GM21360 (cell line): ENCODE results near the gene KMT2D.

Experiments
- ATAC-seq: cut with Tn5 transposase; IDR thresholded peaks from one replicate; pipeline ENCODE4 v1.9.1; 2021; ENCODE audit warnings: mild to moderate bottlenecking, moderate library complexity; ENCODE audit not compliant: unreplicated experiment

Gene KMT2D

DNA sequence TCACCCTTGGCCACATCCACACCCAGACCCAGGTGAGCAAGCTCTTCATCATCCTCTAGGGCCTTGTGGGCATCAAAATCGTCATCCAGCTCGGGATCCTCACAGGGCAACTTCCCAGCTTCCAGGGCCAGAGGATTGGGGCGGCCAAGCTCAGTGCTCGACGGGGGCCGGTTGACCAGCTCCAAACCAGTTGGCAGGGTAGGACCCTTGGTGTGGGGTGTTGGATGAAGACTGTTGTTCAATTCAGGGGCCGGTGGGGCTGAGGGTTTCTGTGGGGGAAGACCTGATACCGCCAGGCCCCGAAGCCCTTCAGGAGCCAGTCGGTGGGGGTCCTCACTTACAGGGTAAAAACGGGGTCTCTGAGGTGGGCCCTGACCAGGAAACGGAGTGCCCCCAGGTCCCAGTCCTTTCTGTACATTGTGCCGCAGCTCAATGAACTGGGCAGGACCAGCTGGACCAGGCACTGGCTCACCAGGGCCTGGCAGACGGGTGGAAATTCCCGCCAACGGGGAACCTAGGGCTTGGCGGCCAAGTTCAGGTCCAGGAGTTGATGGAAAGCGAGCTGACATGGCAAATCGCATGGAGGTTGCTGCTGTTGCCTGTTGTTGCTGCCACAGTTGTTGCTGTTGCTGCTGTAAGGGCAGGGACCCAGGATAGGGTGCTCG, 22.2 kb downstream of the KMT2D start:
- ATAC-seq, result no peak

GRCh38 chr12:49037947-49038237, 22.7 kb downstream of the KMT2D start:
- ATAC-seq, result no peak

DNA sequence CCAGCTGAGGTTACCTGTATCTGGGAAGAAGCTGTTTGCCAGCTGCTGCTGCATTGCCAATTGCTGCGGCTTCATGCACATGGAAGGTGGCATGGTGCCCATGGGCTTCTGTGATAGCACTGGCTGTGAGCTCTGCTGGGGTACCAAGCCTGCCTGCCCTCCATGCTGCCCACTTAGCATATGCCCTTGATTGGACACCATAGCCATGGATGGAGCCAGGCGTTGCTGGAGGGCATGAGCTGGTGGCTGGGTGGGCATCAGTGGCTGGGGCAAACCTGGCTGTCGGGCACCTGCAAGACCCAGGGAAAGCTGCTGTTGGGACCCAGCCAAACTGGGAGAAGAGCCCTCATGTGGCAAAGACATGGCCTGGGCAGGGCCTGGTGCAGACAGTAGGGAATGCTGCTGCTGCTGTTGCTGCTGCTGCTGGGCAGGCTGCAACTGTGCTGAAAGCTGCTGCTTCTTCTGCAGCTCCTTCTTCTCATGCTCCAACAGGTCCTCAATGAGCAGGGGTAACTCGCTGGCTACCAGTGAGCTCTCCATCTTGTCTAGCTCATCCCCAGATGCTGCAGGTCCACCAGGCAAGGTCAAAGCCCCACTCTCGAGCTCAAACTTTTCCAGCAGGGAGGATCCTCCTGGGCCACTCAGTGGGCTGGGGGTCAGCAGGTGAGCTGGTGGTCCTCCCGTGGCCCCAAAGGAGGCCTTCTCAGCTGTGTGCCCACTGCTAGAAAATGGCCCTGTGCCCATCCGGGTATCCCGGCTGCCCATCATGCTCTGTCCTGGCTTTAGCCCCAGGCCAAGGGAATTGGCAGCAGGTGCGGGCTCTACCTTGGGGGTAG, 23.3 kb downstream of the KMT2D start:
- ATAC-seq, result no peak

- no peak for ATAC-seq
Measured at GRCh38 chr12:49036029-49036428, 24.6 kb downstream of the KMT2D start.

DNA sequence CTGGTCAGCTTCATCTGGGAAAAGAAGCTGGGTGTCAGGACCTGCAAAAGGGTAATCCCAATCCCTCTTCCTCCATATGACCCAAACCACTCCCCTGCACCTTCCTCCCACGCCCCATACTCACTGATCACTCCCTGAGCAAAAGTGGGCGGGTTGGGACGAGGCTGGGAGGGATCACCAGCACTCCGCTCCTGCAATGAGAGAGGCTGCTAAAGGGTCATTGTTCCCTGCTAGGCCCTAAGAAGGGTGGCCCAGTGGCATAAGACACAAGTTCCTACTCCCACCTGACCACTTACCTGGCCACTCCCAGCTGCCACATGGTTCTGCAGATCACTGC, 26.3 kb downstream of the KMT2D start:
- ATAC-seq, result no peak

DNA sequence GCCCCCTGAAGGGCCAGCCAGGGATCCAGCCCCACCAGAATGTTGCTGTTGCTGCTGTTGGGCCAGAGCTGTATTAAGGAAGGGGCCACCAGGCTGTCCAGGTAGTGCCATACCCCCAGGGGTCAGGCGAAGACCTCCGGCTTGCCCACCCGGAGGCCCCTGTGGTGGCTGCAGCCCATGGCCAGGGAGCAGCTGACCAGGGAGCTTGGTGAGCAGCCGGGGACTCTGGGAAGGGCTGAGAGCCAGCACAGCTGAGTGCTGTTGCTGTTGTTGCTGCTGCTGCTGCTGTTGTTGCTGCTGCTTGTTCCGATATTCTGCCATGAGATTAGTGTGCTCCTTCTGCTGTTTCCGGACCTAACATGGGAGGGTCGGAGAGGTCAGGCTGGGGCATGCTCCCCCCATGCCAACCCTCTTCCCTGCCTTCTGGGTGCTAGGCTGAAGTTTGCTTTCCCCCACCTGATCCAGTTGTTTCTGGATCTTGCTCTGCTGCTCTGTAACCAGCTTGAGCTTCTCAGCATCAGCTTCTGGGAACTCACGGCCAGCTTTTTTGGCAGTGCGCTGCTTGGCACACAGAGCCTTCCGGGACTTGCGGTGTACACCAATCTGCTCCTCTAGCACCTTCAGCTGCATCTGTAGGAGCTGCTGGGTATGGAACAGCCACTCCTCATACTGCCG, 26.8 kb downstream of the KMT2D start:
- no peak for ATAC-seq

DNA sequence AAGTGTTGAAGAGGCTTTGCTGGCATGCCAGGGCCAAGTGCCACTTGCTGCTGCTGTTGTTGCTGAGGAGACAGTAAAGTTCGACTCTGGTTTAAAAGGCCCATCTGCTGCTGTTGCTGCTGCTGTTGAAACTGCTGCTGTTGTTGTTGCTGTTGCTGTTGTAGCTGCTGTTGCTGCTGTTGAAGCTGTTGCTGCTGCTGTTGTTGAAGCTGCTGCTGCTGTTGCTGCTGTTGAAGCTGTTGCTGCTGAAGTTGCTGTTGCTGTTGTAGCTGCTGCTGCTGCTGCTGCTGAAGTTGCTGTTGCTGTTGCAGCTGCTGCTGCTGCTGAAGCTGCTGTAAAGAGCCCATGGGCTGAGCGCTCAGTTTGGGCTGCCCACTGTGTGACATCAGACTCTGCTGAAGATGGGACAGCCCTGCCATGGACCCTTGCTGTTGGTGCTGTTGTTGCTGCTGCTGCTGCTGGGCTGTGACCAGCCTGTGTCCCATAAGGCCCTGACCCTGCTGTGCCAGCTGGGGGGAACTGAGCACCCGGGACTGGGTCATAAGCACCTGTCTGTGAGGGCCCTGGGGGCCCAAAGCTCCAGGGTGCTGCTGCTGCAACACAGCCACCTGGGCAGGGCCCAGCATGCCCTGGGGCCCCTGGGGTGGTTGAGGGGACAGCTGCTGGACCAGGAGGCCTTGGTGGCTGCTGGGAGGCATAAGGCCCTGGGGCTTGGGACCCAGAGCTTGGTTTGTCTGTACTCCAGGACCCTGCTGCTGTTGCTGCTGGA, 27.7 kb downstream of the KMT2D start:
- no peak for ATAC-seq

DNA sequence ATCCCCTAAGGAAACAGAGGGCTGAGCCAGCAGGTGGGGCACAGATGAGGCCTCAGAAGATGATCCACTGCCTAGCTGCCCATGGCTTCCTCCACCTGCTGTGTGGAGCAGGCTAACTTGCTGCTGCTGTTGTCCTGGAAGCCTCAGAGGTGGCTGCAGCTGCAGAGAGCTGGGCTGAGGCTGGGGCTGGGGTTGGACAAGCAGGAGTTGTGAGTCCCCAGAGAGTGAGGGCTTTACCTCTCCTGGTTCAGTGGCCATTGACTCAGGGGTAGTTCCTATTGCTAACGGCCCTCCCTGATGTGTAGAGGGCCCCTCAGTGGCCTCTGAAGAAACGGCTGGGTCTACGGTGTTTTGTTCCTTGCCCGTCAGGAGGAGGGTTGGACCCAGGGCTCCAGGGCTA, 28.3 kb downstream of the KMT2D start:
- ATAC-seq, result no peak

DNA sequence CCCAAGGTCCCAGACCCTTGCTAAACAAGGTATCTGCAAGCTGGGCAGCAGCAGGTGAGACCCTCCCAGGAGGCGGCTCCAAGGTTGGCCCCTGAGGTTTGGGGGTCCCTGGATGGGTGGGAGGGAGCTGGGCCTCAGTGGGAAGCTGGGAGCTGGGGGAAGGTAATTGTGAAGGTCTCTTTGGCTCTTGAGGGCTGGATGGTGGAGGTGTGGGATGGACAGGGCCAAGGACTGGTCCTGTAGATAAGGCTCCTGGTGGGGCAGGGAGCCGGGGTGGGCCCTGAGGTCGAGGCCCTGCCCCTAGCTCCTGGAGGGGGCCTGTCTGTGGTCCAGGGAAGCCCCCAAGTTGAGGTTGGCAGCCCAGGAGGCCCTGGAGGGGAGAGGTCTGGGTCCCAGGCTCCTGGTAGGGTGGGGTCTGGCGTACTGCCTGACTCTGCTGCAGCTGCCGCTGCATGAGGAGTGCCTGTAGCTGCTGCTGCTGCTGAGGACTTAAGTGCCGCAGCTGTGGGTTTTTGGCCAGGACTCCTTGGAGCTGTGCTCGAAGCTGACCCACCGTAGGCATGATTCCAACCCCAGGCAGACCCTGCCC, 28.9 kb downstream of the KMT2D start:
- no peak for ATAC-seq

GRCh38 chr12:49030714-49031572, 29.7 kb downstream of the KMT2D start:
- no peak for ATAC-seq

GRCh38 chr12:49030119-49030518, 30.5 kb downstream of the KMT2D start:
- ATAC-seq, result no peak

DNA sequence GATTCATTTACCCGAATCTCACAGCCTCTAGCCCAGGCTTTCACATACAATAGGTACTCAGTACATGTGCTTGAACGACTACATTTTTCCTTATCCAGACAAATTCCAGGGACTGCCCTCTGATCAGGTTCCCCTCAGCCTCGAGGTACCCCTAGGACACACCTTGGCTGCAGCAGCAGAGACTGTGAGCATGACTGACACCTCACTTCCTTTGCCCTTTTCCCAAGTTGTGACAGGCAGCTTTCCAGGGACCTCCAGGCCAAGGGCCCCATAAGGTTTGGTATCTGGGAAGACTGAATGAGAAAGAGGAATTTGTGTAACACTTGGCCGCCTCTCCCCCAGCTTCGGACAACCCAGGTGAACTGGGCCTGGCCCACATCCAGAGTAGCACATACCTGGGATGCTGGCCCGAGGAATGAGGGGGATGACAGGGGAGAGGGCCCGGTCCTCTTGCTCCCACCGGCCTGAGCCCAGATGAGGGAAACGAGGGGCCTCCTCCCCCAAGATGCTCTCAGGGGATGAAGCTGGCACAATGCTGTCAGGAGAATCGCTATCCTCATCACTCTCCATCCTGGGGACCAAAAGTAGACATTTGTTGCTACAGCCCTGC, 31.8 kb downstream of the KMT2D start:
- no peak for ATAC-seq

GRCh38 chr12:49027846-49028555, 32.6 kb downstream of the KMT2D start:
- ATAC-seq, result no peak

DNA sequence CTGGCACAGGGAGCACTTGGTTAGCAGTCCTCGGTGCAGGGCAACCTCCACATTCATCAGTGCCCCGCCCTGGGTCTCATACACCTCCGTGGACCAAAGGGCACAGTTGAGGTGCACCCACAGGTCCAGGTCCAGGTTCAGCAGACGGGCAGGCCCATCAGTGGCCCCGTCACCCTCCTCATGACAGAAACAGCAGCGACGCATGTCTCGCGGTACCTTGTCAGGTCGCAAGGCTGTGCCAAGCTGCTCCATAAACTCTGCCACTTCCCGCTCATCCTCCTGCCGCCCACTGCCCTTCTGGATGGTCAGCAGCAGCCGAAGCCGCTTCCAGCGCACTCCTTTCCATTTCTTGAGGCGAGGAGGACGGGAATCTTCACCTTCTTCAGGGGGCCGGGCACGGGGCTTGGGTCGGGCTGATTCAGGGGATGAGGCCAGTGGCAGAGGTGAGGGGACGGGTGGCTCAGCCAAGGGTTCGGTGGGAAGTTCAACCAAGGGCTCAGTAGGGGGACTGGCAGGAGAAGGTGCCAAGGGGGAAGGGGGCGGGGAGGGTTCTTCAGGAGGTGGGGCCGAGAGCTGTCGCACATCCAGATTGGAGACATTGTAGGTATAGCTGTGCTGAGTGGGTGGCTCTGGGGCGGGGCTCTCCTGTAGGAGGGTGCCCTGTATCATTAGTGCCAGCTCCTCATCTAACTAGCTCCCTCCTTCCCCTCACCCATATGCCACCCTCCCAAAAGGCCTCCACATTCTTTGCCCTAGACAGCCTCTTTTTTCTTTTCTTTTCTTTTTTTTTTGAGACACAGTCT, 33.7 kb downstream of the KMT2D start:
- no peak for ATAC-seq

GRCh38 chr12:49026101-49026500, 34.5 kb downstream of the KMT2D start:
- no peak for ATAC-seq

- ATAC-seq, result no peak
Measured at GRCh38 chr12:49025463-49025862, 35.1 kb downstream of the KMT2D start.

- ATAC-seq, result no peak
Measured at GRCh38 chr12:49024543-49024942, 36.1 kb downstream of the KMT2D start.

DNA sequence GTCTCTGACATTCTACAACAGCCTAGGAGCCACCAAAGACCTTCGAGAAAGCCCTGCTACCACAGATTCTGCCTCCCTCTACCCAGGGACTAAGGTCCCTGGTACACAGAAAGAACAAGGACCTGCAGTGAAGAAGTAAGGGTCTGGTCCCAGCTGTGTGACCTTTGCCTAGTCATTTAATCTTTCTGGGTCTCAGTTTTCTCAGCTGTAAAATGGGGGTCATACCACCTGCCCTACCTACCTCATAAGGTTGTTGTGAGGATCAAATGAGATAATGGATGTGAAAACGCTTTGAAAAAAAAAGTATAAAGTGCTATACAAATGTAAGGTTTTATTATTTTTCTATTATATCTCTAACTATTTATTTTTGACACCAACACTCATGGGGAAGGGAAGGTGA, 36.8 kb downstream of the KMT2D start:
- ATAC-seq, result no peak
